Liver (tissue), 9 donors: Measurements from ENCODE around the gene PCMTD2. TPM values are rescaled to one million over a fixed set of nuclear protein-coding genes. Genes with fewer than 3 reads are reported as not detected.

Experiments
- DNase-seq: peaks from one replicate; pipeline ENCODE4 v3.0.0-alpha.2; 2017; ENCODE audit warnings: low spot score
- H3K27ac ChIP-seq, 2 donors: one replicate each; pipeline ENCODE4 v1.7.0; 2013; ENCODE audit warnings: inconsistent platforms in 2 of 2, low read length in 2 of 2, control low read depth in 1 of 2, low read depth in 1 of 2, mild to moderate bottlenecking in 1 of 2
- H3K27me3 ChIP-seq, 4 donors: one replicate each; pipeline versions ENCODE4 v1.6.1 to v1.7.0; 2013; ENCODE audit warnings: low read length in 3 of 4, inconsistent platforms in 1 of 4, mild to moderate bottlenecking in 1 of 4, moderate library complexity in 1 of 4; ENCODE audit not compliant: control insufficient read depth in 4 of 4, insufficient read depth in 4 of 4
- H3K36me3 ChIP-seq, 4 donors: one replicate each; pipeline versions ENCODE4 v1.6.1 to v1.7.0; 2013; ENCODE audit warnings: low read length in 3 of 4, mild to moderate bottlenecking in 3 of 4, low read depth in 1 of 4, moderate library complexity in 1 of 4; ENCODE audit not compliant: control insufficient read depth in 4 of 4, insufficient read depth in 3 of 4
- H3K4me1 ChIP-seq, 4 donors: one replicate each; pipeline versions ENCODE4 v1.6.1 to v1.7.0; 2013; ENCODE audit warnings: low read length in 3 of 4, mild to moderate bottlenecking in 3 of 4, moderate library complexity in 1 of 4; ENCODE audit not compliant: control insufficient read depth in 4 of 4, insufficient read depth in 4 of 4
- H3K4me3 ChIP-seq, 3 donors: one replicate each; pipeline versions ENCODE4 v1.6.1 to v1.7.0; 2013; ENCODE audit warnings: low read length in 3 of 3, control low read depth in 1 of 3, low read depth in 1 of 3, mild to moderate bottlenecking in 1 of 3
- H3K9ac ChIP-seq, 2 donors: one replicate each; pipeline ENCODE4 v1.7.0; 2013; ENCODE audit warnings: low read length in 2 of 2, mild to moderate bottlenecking in 2 of 2, moderate library complexity in 2 of 2, control low read depth in 1 of 2, low read depth in 1 of 2
- H3K9me3 ChIP-seq, 4 donors: one replicate each; pipeline versions ENCODE4 v1.6.1 to v1.7.0; 2013; ENCODE audit warnings: low read length in 3 of 4; ENCODE audit not compliant: control insufficient read depth in 4 of 4
- FOXA1 ChIP-seq: IDR thresholded peaks from 2 replicates; pipeline ENCODE4 v1.6.1; 2016; ENCODE audit warnings: antibody characterized with exemption
- FOXA2 ChIP-seq: IDR thresholded peaks from 2 replicates; pipeline ENCODE4 v1.6.1; 2016; ENCODE audit warnings: antibody characterized with exemption
- HNF4A ChIP-seq, 2 donors: conservative IDR thresholded peaks; 2 replicates each; pipeline ENCODE4 v1.6.1; 2016; ENCODE audit warnings: antibody characterized with exemption in 2 of 2, mild to moderate bottlenecking in 2 of 2
- HNF4G ChIP-seq: IDR thresholded peaks from 2 replicates; pipeline ENCODE4 v1.6.1; 2016; ENCODE audit warnings: antibody characterized with exemption
- JUND ChIP-seq, 2 donors: IDR thresholded peaks; 2 replicates each; pipeline ENCODE4 v1.6.1; 2016; ENCODE audit warnings: antibody characterized with exemption in 2 of 2
- RAD21 ChIP-seq, 2 donors: IDR thresholded peaks; 2 replicates each; pipeline ENCODE4 v1.6.1; 2016; ENCODE audit warnings: antibody characterized with exemption in 2 of 2, mild to moderate bottlenecking in 2 of 2
- SP1 ChIP-seq: IDR thresholded peaks from 2 replicates; pipeline ENCODE4 v1.6.1; 2018; ENCODE audit warnings: antibody characterized with exemption, mild to moderate bottlenecking
- YY1 ChIP-seq: IDR thresholded peaks from 2 replicates; pipeline ENCODE4 v1.6.1; 2016; ENCODE audit warnings: antibody characterized with exemption, mild to moderate bottlenecking
- WGBS: extraction: QIAGEN DNeasy Blood & Tissue Kit; methylation state at CpG from one replicate; pipeline ENCODE4 v1.1.7; 2013; 5-methylcytosine and 5-hydroxymethylcytosine counted together
- polyA plus RNA-seq, 2 donors: library from polyadenylated mRNA; stranded (reverse) in 1 of 2; unstranded in 1 of 2; fragments of 200-250 nt in 1 of 2; fragments of >200 nt in 1 of 2; fragmentation: Nextera tagmentation in 1 of 2; extraction: Ambion mirVana in 1 of 2; gene quantifications; one replicate each; pipeline versions ENCODE4 v1.2.1 to v1.2.3, GENCODE V29; 2013 to 2015
- total RNA-seq, 2 donors: library from RNA; depleted of rRNA; stranded (reverse); fragments of >200 nt; gene quantifications; one replicate each; pipeline ENCODE4 v1.2.3, GENCODE V29; 2014
- TF ChIP-seq, protein P1 (sequence below): IDR thresholded peaks from 2 replicates; pipeline ENCODE4 v1.6.1; 2016; ENCODE audit warnings: antibody characterized with exemption, mild to moderate bottlenecking
- TF ChIP-seq, protein P2 (sequence below): IDR thresholded peaks from 2 replicates; pipeline ENCODE4 v1.6.1; 2016; ENCODE audit warnings: antibody characterized with exemption
- TF ChIP-seq, protein P3 (sequence below): IDR thresholded peaks from 2 replicates; pipeline ENCODE4 v1.6.1; 2016; ENCODE audit warnings: antibody characterized with exemption
- TF ChIP-seq, protein P4 (sequence below): IDR thresholded peaks from 2 replicates; pipeline ENCODE4 v1.6.1; 2016; ENCODE audit warnings: antibody characterized with exemption
- donor health status: healthy.
- donor health status: healthy.
- donor health status: healthy.
- donor health status: healthy.
- donor health status: healthy.

PCMTD2 gene
- total and polyA plus RNA-seq, 4 donors = 12.7 to 74.4 (median 25.4) TPM

DNA sequence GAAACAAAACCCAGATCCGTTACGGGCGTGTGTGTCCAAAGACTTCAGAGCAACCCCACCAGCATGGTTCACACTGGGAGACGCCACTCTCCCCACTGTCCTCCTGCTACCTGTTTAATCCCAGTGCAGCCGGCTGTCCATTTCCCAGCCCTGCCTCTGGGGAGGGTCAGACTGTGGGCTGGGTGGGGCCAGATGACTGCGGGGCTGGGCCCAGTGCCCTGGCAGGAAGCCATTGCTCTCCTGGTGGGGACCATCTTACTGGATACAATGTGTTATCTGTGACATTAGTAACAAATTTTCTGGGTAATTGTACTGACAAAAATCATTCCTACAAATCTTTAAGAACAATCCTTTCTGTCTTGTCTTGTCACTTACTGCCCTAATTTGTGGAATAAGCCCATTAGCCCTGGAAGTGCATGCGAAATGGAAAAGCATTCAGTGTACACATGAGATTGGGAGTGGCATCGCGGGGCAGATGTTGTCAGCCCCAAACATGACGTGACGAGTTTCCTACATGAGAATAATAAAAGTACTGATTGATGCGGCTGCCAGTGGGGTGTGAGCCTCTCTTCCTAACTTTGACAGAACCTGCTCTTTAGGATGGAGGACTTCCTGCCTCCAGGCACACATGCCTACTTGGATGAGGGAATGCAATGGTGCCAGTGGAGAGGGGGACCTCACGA lies 37.9 kb upstream of the PCMTD2 start:
- Histone ChIP-seq H3K27ac (no peak overlapping the region), H3K4me1 (peaks cover 1 to 30% (median 16%) of the 10 kb centered on the region in 4 donors), H3K36me3 (no peaks in the 10 kb centered on the region), H3K27me3 (no peaks in the 10 kb centered on the region), H3K4me3 (no peak overlapping the region), H3K9ac (no peak overlapping the region), H3K9me3 (no peaks in the 10 kb centered on the region)
- TF ChIP-seq SP1 (no peak), RAD21 (IDR thresholded peaks at IDR 0.05) (no peak), HNF4G (no peak), FOXA2 (no peak), FOXA1 (no peak)
- TF ChIP-seq, protein P1, sequence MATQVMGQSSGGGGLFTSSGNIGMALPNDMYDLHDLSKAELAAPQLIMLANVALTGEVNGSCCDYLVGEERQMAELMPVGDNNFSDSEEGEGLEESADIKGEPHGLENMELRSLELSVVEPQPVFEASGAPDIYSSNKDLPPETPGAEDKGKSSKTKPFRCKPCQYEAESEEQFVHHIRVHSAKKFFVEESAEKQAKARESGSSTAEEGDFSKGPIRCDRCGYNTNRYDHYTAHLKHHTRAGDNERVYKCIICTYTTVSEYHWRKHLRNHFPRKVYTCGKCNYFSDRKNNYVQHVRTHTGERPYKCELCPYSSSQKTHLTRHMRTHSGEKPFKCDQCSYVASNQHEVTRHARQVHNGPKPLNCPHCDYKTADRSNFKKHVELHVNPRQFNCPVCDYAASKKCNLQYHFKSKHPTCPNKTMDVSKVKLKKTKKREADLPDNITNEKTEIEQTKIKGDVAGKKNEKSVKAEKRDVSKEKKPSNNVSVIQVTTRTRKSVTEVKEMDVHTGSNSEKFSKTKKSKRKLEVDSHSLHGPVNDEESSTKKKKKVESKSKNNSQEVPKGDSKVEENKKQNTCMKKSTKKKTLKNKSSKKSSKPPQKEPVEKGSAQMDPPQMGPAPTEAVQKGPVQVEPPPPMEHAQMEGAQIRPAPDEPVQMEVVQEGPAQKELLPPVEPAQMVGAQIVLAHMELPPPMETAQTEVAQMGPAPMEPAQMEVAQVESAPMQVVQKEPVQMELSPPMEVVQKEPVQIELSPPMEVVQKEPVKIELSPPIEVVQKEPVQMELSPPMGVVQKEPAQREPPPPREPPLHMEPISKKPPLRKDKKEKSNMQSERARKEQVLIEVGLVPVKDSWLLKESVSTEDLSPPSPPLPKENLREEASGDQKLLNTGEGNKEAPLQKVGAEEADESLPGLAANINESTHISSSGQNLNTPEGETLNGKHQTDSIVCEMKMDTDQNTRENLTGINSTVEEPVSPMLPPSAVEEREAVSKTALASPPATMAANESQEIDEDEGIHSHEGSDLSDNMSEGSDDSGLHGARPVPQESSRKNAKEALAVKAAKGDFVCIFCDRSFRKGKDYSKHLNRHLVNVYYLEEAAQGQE = no peak
- TF ChIP-seq, protein P2, sequence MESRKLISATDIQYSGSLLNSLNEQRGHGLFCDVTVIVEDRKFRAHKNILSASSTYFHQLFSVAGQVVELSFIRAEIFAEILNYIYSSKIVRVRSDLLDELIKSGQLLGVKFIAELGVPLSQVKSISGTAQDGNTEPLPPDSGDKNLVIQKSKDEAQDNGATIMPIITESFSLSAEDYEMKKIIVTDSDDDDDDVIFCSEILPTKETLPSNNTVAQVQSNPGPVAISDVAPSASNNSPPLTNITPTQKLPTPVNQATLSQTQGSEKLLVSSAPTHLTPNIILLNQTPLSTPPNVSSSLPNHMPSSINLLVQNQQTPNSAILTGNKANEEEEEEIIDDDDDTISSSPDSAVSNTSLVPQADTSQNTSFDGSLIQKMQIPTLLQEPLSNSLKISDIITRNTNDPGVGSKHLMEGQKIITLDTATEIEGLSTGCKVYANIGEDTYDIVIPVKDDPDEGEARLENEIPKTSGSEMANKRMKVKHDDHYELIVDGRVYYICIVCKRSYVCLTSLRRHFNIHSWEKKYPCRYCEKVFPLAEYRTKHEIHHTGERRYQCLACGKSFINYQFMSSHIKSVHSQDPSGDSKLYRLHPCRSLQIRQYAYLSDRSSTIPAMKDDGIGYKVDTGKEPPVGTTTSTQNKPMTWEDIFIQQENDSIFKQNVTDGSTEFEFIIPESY = no peak
- whole genome bisulfite sequencing = 85% methylated on average over 13 of the region's 13 CpGs
- DNase-seq = peak; percentile 76

DNA sequence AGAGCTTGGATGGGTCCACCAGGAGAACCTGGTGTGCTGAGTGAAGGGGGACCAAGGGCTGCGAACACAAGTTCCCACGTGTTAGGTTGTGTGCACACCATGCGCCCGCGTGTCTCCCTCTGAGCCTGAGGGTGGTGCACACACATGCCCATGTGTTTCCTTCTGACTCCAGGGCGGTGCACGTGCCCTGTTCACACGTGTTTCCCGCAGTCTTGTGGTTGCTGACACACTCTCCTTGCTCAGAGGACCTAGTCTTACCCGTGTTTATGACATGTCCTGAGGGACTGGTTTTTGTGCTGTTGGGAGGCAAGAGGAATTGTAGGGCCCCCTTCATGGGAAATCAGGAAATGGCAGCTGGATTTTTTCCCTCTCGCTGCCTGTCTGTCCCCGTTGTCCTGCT lies 36.3 kb upstream of the PCMTD2 start:
- no peak overlapping the region for H3K9ac ChIP-seq
- H3K36me3 ChIP-seq = no peaks in the 10 kb centered on the region
- peaks cover 1 to 29% (median 17%) of the 10 kb centered on the region in 4 donors for H3K4me1 ChIP-seq
- 89% methylated on average over 12 of the region's 12 CpGs for WGBS
- H3K27me3 ChIP-seq = no peaks in the 10 kb centered on the region
- H3K27ac ChIP-seq = no peak overlapping the region
- TF ChIP-seq, protein P3, sequence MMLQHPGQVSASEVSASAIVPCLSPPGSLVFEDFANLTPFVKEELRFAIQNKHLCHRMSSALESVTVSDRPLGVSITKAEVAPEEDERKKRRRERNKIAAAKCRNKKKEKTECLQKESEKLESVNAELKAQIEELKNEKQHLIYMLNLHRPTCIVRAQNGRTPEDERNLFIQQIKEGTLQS = no peak
- TF ChIP-seq YY1 (no peak), SP1 (no peak), HNF4A (conservative IDR thresholded peaks at IDR 0.05) (no peak), HNF4G (no peak), JUND (IDR thresholded peaks at IDR 0.05) (no peak)
- TF ChIP-seq, protein P4, sequence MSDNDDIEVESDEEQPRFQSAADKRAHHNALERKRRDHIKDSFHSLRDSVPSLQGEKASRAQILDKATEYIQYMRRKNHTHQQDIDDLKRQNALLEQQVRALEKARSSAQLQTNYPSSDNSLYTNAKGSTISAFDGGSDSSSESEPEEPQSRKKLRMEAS = no peak
- TF ChIP-seq, protein P1 = no peak
- no peak for DNase-seq
- no peaks in the 10 kb centered on the region for H3K9me3 ChIP-seq
- H3K4me3 ChIP-seq = no peak overlapping the region
